ENCODE data around the gene RBPJL. TPM values are rescaled to one million over a fixed set of nuclear protein-coding genes. Genes with fewer than 3 reads are reported as not detected.

Gene RBPJL
- total and polyA plus RNA-seq, 2 of the 13 experiments (the other 11 are each of a cell fraction or from before 2014, with no cell fraction given), result not detected

GRCh38 chr20:45341939-45342854 is 35.6 kb downstream of the RBPJL start (continued):
- TF ChIP-seq GMEB2 (CRISPR knock-in tag; IDR thresholded peaks at IDR 0.05; ENCODE audit: low read depth) (no peak), ETV5 (CRISPR knock-in tag; IDR thresholded peaks at IDR 0.05; ENCODE audit: borderline replicate concordance) (peak; percentile 69; the same call in 1 of the 2 replicates), CHD4 (IDR thresholded peaks at IDR 0.05; ENCODE audit: borderline replicate concordance, low read length) (no peak), SETDB1 (CRISPR knock-in tag; IDR thresholded peaks at IDR 0.05; ENCODE audit: borderline replicate concordance) (no peak), THAP7 (CRISPR knock-in tag; IDR thresholded peaks at IDR 0.05) (peak; percentile 56; the same call in 1 of the 2 replicates), ZNF274 (CRISPR knock-in tag; IDR thresholded peaks at IDR 0.05) (peak; percentile 64; the same call in 1 of the 2 replicates), ZBTB20 (CRISPR knock-in tag; IDR thresholded peaks at IDR 0.05; ENCODE audit: borderline replicate concordance, low read depth) (0 out of 2 replicates have a peak, but pooled peaks have one; percentile 17), SCMH1 (CRISPR knock-in tag; IDR thresholded peaks at IDR 0.05; ENCODE audit: borderline replicate concordance) (no peak), ZFP91 (CRISPR knock-in tag; IDR thresholded peaks at IDR 0.05; ENCODE audit: borderline replicate concordance) (peak; percentile 89; the same call in 1 of the 2 replicates), ZNF850 (CRISPR knock-in tag; conservative IDR thresholded peaks at IDR 0.05) (no peak; the same call in 1 of the 2 replicates), CEBPB (IDR thresholded peaks at IDR 0.05; ENCODE audit: borderline replicate concordance, low read depth, low read length) (no peak), ZBTB7A (CRISPR knock-in tag; IDR thresholded peaks at IDR 0.05) (0 out of 2 replicates have a peak, but pooled peaks have one; percentile 45), KMT2A (CRISPR knock-in tag; IDR thresholded peaks at IDR 0.05) (0 out of 2 replicates have a peak, but pooled peaks have one; percentile 23), TARDBP (CRISPR knock-in tag; IDR thresholded peaks at IDR 0.05) (peak; percentile 86), ARID4A (CRISPR knock-in tag; IDR thresholded peaks at IDR 0.05; ENCODE audit: borderline replicate concordance) (peak; percentile 72; the same call in 1 of the 2 replicates), ZBTB26 (CRISPR knock-in tag; IDR thresholded peaks at IDR 0.05; ENCODE audit: borderline replicate concordance) (peak; percentile 61; the same call in 1 of the 2 replicates), KMT2B (CRISPR knock-in tag; IDR thresholded peaks at IDR 0.05) (no peak), ERF (CRISPR knock-in tag; IDR thresholded peaks at IDR 0.05) (peak; percentile 85; the same call in 1 of the 2 replicates)

Measured in HepG2 (cell line).